ENCODE results near the gene CSNK2A2. TPM values are rescaled to one million over a fixed set of nuclear protein-coding genes. Genes with fewer than 3 reads are reported as not detected.

The CSNK2A2 gene
- total RNA-seq, 1 donor from 2014 or later: 81.6 TPM

GRCh38 chr16:58128181-58128631 lies 69.7 kb downstream of the CSNK2A2 start:
- Mint-ChIP-seq H3K4me1 (peaks cover 43% of the 10 kb centered on the region), H3K27ac (peak overlapping the region; percentile 81), H3K36me3 (peaks cover 7% of the 10 kb centered on the region), H3K27me3 (ENCODE audit: insufficient read depth, low read depth) (no peaks in the 10 kb centered on the region), H3K4me3 (peak overlapping the region; percentile 94), H3K9me3 (peaks cover 6% of the 10 kb centered on the region)
- peaks cover 57% of the 10 kb centered on the region for H3K79me2 ChIP-seq (ENCODE audit: low read depth)
- H3K27me3 ChIP-seq: no peaks in the 10 kb centered on the region
- H3K4me1 ChIP-seq: peaks cover 19% of the 10 kb centered on the region
- peak overlapping the region; percentile 98 for H3K4me2 ChIP-seq
- DNase-seq (ENCODE audit: low spot score): peak; percentile 17
- no peaks in the 10 kb centered on the region for H3K9me3 ChIP-seq (ENCODE audit: low read depth)
- peaks cover 58% of the 10 kb centered on the region for H4K20me1 ChIP-seq (ENCODE audit: low read depth)
- no peak overlapping the region for H2AFZ ChIP-seq (replicated peaks)
- H3K4me3 ChIP-seq: peak overlapping the region; percentile 80
- peak overlapping the region; percentile 60 for H3K9ac ChIP-seq
- H3K36me3 ChIP-seq: no peaks in the 10 kb centered on the region
- peaks cover 25% of the 10 kb centered on the region for H3F3A ChIP-seq (ENCODE audit: low read depth)
- no peak overlapping the region for H3K27ac ChIP-seq
- TF ChIP-seq EZH2phosphoT487 (IDR thresholded peaks at IDR 0.05) (no peak), CTCF (IDR thresholded peaks at IDR 0.05) (no peak), EZH2 (IDR thresholded peaks at IDR 0.05) (no peak)

- DNase-seq (ENCODE audit: low spot score): no peak
- no peaks in the 10 kb centered on the region for H3K27me3 Mint-ChIP-seq (ENCODE audit: insufficient read depth, low read depth)
- H3K9ac ChIP-seq: peak overlapping the region; percentile 60
- H3K27ac Mint-ChIP-seq: no peak overlapping the region
- H2AFZ ChIP-seq (replicated peaks): no peak overlapping the region
- peak overlapping the region; percentile 80 for H3K4me3 ChIP-seq
- H3K79me2 ChIP-seq (ENCODE audit: low read depth): peaks cover 63% of the 10 kb centered on the region
- H3K4me1 Mint-ChIP-seq: peaks cover 44% of the 10 kb centered on the region
- peaks cover 19% of the 10 kb centered on the region for H3K4me1 ChIP-seq
- no peak overlapping the region for H3K27ac ChIP-seq
- no peaks in the 10 kb centered on the region for H3K27me3 ChIP-seq
- TF ChIP-seq CTCF (IDR thresholded peaks at IDR 0.05): no peak
- TF ChIP-seq EZH2phosphoT487 (IDR thresholded peaks at IDR 0.05): no peak
- no peak for TF ChIP-seq EZH2 (IDR thresholded peaks at IDR 0.05)
- H3K9me3 Mint-ChIP-seq: peaks cover 6% of the 10 kb centered on the region
- no peaks in the 10 kb centered on the region for H3K9me3 ChIP-seq (ENCODE audit: low read depth)
- H3K4me2 ChIP-seq: peak overlapping the region; percentile 98
- no peaks in the 10 kb centered on the region for H3K36me3 ChIP-seq
- peak overlapping the region; percentile 94 for H3K4me3 Mint-ChIP-seq
- H3F3A ChIP-seq (ENCODE audit: low read depth): peaks cover 26% of the 10 kb centered on the region
- peaks cover 64% of the 10 kb centered on the region for H4K20me1 ChIP-seq (ENCODE audit: low read depth)
- peaks cover 7% of the 10 kb centered on the region for H3K36me3 Mint-ChIP-seq
These were observed 70.3 kb downstream of the CSNK2A2 start for GRCh38 chr16:58127634-58128033.

- TF ChIP-seq CTCF (IDR thresholded peaks at IDR 0.05): peak; percentile 35
- no peak for TF ChIP-seq EZH2 (IDR thresholded peaks at IDR 0.05)
- no peak for TF ChIP-seq EZH2phosphoT487 (IDR thresholded peaks at IDR 0.05)
- Mint-ChIP-seq H3K36me3 (peaks cover 7% of the 10 kb centered on the region), H3K4me1 (peaks cover 47% of the 10 kb centered on the region), H3K4me3 (peak overlapping the region; percentile 94), H3K9me3 (peaks cover 6% of the 10 kb centered on the region), H3K27me3 (ENCODE audit: insufficient read depth, low read depth) (no peaks in the 10 kb centered on the region), H3K27ac (no peak overlapping the region)
- Histone ChIP-seq H3K9ac (no peak overlapping the region), H4K20me1 (ENCODE audit: low read depth) (peaks cover 69% of the 10 kb centered on the region), H3K36me3 (no peaks in the 10 kb centered on the region), H3K4me2 (peak overlapping the region; percentile 98), H3K79me2 (ENCODE audit: low read depth) (peaks cover 68% of the 10 kb centered on the region), H2AFZ (replicated peaks) (no peak overlapping the region), H3K27ac (no peak overlapping the region), H3K4me1 (peaks cover 19% of the 10 kb centered on the region), H3K27me3 (no peaks in the 10 kb centered on the region), H3F3A (ENCODE audit: low read depth) (peaks cover 32% of the 10 kb centered on the region), H3K4me3 (peak overlapping the region; percentile 80), H3K9me3 (ENCODE audit: low read depth) (no peaks in the 10 kb centered on the region)
- DNase-seq (ENCODE audit: low spot score): peak; percentile 26
These were observed 70.8 kb downstream of the CSNK2A2 start for GRCh38 chr16:58127033-58127556.
